IMR-90 (cell line): ENCODE measurements around the gene ATP6V1G1.

Experiments used
- CEBPB ChIP-seq: IDR thresholded peaks from 2 replicates; pipeline ENCODE4 v1.6.1; 2012; ENCODE audit warnings: low read depth, low read length, improper control_type of control experiment
- CTCF ChIP-seq: conservative IDR thresholded peaks from 2 replicates; pipeline ENCODE4 v1.5.1; 2012; ENCODE audit warnings: mild to moderate bottlenecking, low read depth, low read length, improper control_type of control experiment
- NFE2L2 ChIP-seq: fragments of 150-350 bp; IDR thresholded peaks from 2 replicates; pipeline ENCODE4 v1.6.1; 2016; ENCODE audit warnings: low read depth, mild to moderate bottlenecking, low read length
- POLR2A ChIP-seq: IDR thresholded peaks from 2 replicates; pipeline ENCODE4 v1.6.1; 2012; ENCODE audit warnings: mild to moderate bottlenecking, low read depth, low read length
- RCOR1 ChIP-seq: IDR thresholded peaks from 2 replicates; pipeline ENCODE4 v1.6.1; 2012; ENCODE audit warnings: mild to moderate bottlenecking, low read length, improper control_type of control experiment; ENCODE audit not compliant: insufficient replicate concordance
- SMC3 ChIP-seq: fragments of 150-350 bp; IDR thresholded peaks from 2 replicates; pipeline ENCODE4 v1.6.1; 2016; ENCODE audit warnings: low read depth, mild to moderate bottlenecking, antibody characterized with exemption, low read length, moderate library complexity
- USF2 ChIP-seq: fragments of 150-350 bp; IDR thresholded peaks from 2 replicates; pipeline ENCODE4 v1.6.1; 2017; ENCODE audit warnings: mild to moderate bottlenecking, antibody characterized with exemption, low read length, low read depth

GRCh38 chr9:114613087-114613486, 25.5 kb downstream of the ATP6V1G1 start:
- TF ChIP-seq CTCF, result no peak
- TF ChIP-seq CEBPB, result no peak
- TF ChIP-seq POLR2A, result no peak
- no peak for TF ChIP-seq USF2
- no peak for TF ChIP-seq NFE2L2
- TF ChIP-seq SMC3, result no peak
- TF ChIP-seq RCOR1, result no peak
